ENCODE measurements around the gene SHISA5.
"Not testable (repeated sequence)": the region's sequence is repeated elsewhere in the genome, so short reads cannot be mapped to it uniquely, and the experiment has no call there.

SHISA5 gene

DNA sequence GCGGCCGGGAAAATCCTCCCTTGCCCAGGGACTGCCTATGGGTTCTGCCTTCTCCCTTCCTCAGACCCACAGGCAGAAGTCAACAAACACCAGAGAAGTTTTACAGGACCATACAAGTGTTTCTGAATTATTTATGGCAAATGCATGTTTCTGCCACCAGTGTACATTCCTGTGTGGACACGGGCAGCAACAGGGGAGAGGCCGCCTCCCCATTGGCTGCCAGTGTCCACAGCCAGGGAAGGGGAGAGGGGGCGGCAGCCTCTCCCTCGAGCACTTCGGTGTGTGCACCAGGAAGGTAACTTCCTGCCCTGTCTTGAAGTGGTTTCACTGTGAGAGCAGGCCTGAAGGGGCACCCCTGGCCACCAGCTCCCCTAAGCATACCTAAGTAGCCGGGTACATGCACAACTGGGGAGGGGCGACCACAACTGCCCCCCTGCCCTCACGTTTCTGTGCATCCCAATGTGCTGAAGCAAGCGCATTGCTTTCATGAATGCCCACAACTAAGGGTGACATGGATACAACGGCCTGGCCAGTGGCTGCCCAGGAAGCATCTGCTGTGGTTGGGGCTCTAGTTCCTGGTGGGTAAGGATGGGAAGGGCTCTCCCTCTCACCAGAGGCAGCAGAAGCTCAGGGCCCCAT lies 14.8 kb upstream of the SHISA5 start:
- ATAC-seq = no peak

- no peak for ATAC-seq
Observed at GRCh38 chr3:48518069-48518468, 14.1 kb upstream of the SHISA5 start.

- peak in 1 of 2 donors; percentile 27 for ATAC-seq
Observed at GRCh38 chr3:48516571-48516970, 12.6 kb upstream of the SHISA5 start.

DNA sequence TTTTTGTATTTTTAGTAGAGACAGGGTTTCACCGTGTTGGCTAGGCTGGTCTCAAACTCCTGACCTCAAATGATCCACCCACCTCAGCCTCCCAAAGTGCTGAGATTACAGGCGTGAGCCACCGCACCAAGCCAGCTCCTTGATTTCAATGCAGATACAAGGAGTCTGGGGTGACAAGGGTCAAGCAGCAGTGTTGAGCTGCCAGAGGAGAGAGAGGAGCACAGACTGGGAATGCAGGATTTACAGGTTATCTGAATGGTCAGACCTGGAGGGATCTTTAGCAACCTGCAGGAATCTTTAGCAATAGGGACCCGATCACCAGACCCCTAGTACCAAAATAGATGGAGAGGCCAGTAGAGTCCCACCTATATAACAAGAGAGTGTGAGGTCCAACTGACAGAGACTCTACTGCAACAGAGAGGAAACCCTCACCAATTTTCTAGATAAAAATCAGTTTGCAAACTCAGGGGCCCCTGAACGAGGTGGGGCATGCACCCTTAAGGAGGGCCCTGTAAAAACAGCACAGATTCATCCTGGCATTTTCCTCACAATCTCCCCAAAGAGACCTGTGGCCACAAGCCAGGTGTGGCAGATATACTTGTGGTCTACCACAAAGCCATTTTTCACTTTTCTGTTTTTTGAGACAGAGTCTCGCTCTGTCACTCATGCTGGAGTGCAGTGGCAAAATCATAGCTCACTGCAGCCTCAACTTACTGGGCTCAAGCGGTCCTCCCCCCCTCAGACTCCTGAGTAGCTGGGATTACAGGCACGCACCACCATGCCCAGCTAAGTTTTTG lies 10.7 kb upstream of the SHISA5 start:
- peak in 1 of 2 donors; percentile 58 for ATAC-seq

GRCh38 chr3:48511551-48511950 lies 7.6 kb upstream of the SHISA5 start:
- ATAC-seq = no peak

- peak; percentile 82 to 85 for ATAC-seq
Observed at GRCh38 chr3:48507256-48508061, 3.5 kb upstream of the SHISA5 start.

DNA sequence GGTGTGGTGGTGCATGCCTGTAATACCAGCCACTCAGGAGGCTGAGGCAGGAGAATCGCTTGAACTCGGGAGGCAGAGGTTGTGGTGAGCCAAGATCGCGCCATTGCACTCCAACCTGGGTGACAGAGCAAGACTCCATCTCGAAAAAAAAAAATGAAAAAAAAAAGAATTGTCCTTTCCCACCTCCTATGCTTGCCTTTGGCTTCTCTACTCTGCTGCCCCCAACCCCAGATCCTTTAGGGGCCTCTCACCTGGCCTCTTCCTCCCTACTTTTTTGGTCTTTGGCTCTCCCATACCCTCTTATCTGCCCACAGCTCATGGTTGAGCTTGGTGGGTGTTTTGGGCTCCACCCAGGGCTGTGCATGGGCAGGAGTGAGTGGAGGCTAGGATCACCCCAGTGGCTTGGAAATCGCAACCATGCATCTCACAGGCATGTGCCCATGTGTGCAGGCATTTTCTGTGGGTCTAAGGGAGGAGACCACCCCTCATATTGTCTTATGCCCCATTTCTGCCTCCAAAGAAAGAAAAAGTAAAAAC lies 2.1 kb upstream of the SHISA5 start:
- no peak for ATAC-seq

GRCh38 chr3:48505146-48505545 lies 1.2 kb upstream of the SHISA5 start:
- ATAC-seq = no peak

- ATAC-seq = no peak
Observed at GRCh38 chr3:48503401-48504050, 448 bp downstream of the SHISA5 start.

GRCh38 chr3:48502728-48503168 lies 1.2 kb downstream of the SHISA5 start:
- ATAC-seq = no peak

- no peak for ATAC-seq
Observed at GRCh38 chr3:48502121-48502520, 1.9 kb downstream of the SHISA5 start.

GRCh38 chr3:48501196-48501595 lies 2.8 kb downstream of the SHISA5 start:
- no peak for ATAC-seq

DNA sequence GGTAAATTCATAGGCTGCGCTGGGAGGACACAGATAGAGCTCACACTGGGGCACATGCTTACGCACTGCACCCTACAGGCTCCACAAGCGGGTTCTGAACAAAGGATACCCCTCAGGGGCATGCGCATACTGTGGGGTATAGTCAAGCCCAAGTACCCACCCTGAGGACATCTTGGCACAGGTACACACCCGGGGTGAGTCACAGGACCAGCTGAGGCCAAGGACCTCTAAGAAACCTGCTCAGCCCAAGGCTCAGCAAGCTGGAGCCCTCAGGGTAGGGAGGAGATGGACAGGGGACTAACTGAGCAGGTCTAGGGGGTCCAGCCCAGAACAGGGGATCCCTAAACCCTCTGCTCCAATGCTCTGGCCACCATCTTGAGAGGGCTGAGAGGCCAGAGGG lies 3.3 kb downstream of the SHISA5 start:
- ATAC-seq = no peak

- ATAC-seq = no peak
Observed at GRCh38 chr3:48493203-48493501, 10.8 kb downstream of the SHISA5 start.

- ATAC-seq = no peak
Observed at GRCh38 chr3:48492461-48493202, 11.3 kb downstream of the SHISA5 start.

- ATAC-seq = no peak
Observed at GRCh38 chr3:48486952-48487351, 17.0 kb downstream of the SHISA5 start.

GRCh38 chr3:48482822-48483221 lies 21.2 kb downstream of the SHISA5 start:
- not testable (repeated sequence) for ATAC-seq

GRCh38 chr3:48480891-48481290 lies 23.1 kb downstream of the SHISA5 start:
- ATAC-seq = not testable (repeated sequence)

- ATAC-seq = peak; percentile 65 to 72
Observed at GRCh38 chr3:48478626-48479555, 25.1 kb downstream of the SHISA5 start.

- no peak for ATAC-seq
Observed at GRCh38 chr3:48477959-48478520, 25.9 kb downstream of the SHISA5 start.
